Kidney glomerular epithelial cell (primary cell): ENCODE results near the gene POLD3.

Source experiments
- DNase-seq: peaks from one replicate; lab custom pipeline; 2025; lab: John Stamatoyannopoulos, UW

Gene POLD3

GRCh38 chr11:74592441-74593362 lies at the start of gene POLD3:
POLD3 (plus strand) TSS chr11:74592582; CDS start chr11:74592659, 77 bp downstream.
- DNase-seq: peak; percentile 86

- no peak for DNase-seq
These were observed 48.4 kb upstream of the POLD3 start for GRCh38 chr11:74543991-74544390.

- DNase-seq: no peak
These were observed 45.6 kb upstream of the POLD3 start for GRCh38 chr11:74546752-74547151.

GRCh38 chr11:74550991-74551753 lies 41.2 kb upstream of the POLD3 start:
- DNase-seq: no peak

GRCh38 chr11:74551754-74552145 lies 40.6 kb upstream of the POLD3 start:
- no peak for DNase-seq

GRCh38 chr11:74557526-74557925 lies 34.9 kb upstream of the POLD3 start:
- DNase-seq: no peak

- no peak for DNase-seq
These were observed 33.1 kb upstream of the POLD3 start for GRCh38 chr11:74559110-74559933.

GRCh38 chr11:74559934-74560309 lies 32.5 kb upstream of the POLD3 start:
- DNase-seq: peak; percentile 39

GRCh38 chr11:74566146-74566960 lies 26.0 kb upstream of the POLD3 start:
- no peak for DNase-seq

GRCh38 chr11:74568028-74568427 lies 24.4 kb upstream of the POLD3 start:
- DNase-seq: no peak

GRCh38 chr11:74570266-74571061 lies 21.9 kb upstream of the POLD3 start:
- peak; percentile 62 for DNase-seq

GRCh38 chr11:74571062-74571399 lies 21.4 kb upstream of the POLD3 start:
- DNase-seq: no peak

- DNase-seq: no peak
These were observed 20.0 kb upstream of the POLD3 start for GRCh38 chr11:74572349-74572748.

GRCh38 chr11:74574563-74574962 lies 17.8 kb upstream of the POLD3 start:
- no peak for DNase-seq

GRCh38 chr11:74575999-74576398 lies 16.4 kb upstream of the POLD3 start:
- no peak for DNase-seq

- DNase-seq: no peak
These were observed 15.2 kb upstream of the POLD3 start for GRCh38 chr11:74577181-74577580.

- DNase-seq: no peak
These were observed 14.6 kb upstream of the POLD3 start for GRCh38 chr11:74577624-74578396.

- DNase-seq: no peak
These were observed 12.7 kb upstream of the POLD3 start for GRCh38 chr11:74579577-74580270.

- no peak for DNase-seq
These were observed 10.3 kb upstream of the POLD3 start for GRCh38 chr11:74581954-74582547.
